HG02973 (cell line): ENCODE measurements around the gene PPP4R4.
"Not testable (repeated sequence)": the region's sequence is repeated elsewhere in the genome, so short reads cannot be mapped to it uniquely, and the experiment has no call there.

Experiments
- ATAC-seq: cut with Tn5 transposase; IDR thresholded peaks from one replicate; pipeline ENCODE4 v1.9.1; 2021; ENCODE audit warnings: moderate library complexity; ENCODE audit not compliant: unreplicated experiment

PPP4R4 gene

DNA sequence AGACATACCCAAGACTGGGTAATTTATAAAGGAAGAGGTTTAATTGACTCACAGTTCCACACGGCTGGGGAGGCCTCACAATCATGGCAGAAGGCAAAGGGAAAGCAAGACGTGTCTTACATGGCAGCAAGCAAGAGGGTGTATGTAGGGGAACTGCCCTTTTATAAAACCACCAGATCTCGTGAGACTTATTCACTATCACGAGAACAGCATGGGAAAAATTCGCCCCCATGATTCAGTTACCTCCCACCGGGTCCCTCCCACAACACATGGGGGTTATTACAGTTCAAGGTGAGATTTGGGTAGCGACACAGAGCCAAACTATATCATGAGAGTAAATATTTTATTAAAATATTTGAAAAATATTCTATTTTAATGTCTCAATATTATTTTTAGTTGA is 94.5 kb downstream of the PPP4R4 start:
- not testable (repeated sequence) for ATAC-seq

DNA sequence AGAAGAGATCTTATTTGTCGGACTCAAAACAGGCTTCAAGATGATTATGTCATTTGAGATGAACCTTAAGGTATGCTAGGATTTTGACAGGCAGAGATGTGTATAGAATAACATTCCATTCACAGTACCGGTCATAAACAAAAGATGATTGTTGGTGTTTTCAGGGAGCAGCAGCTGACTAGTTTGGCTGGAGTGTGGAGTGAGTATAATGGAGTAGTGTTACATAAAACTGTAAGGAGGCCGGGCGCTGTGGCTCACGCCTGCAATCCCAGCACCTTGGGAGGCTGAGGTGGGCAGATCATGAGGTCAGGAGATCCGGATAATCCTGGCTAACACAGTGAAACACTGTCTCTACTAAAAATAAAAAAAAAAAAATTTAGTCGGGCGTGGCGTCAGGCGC is 95.0 kb downstream of the PPP4R4 start:
- ATAC-seq, result no peak

- not testable (repeated sequence) for ATAC-seq
These were observed 102.9 kb downstream of the PPP4R4 start for GRCh38 chr14:94276898-94277561.

DNA sequence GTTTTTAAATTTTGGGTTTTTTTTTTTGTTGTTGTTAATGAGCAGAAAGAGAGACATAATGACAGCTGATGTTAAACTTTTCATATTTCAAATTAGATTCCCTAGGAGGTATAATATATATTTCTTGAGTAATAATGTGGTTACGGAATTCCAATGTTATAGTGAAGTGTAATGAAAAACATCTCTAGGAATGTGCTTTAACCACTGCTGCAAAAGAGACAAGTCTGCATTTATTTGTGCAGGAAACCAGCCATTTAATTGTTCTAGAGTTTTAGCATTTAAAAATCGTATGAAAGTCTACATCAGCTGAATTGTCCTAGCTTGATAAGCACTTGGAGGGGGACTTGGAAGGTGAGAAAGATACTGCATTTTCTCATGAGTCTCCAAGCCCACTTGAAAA is 104.6 kb downstream of the PPP4R4 start:
- ATAC-seq, result no peak

DNA sequence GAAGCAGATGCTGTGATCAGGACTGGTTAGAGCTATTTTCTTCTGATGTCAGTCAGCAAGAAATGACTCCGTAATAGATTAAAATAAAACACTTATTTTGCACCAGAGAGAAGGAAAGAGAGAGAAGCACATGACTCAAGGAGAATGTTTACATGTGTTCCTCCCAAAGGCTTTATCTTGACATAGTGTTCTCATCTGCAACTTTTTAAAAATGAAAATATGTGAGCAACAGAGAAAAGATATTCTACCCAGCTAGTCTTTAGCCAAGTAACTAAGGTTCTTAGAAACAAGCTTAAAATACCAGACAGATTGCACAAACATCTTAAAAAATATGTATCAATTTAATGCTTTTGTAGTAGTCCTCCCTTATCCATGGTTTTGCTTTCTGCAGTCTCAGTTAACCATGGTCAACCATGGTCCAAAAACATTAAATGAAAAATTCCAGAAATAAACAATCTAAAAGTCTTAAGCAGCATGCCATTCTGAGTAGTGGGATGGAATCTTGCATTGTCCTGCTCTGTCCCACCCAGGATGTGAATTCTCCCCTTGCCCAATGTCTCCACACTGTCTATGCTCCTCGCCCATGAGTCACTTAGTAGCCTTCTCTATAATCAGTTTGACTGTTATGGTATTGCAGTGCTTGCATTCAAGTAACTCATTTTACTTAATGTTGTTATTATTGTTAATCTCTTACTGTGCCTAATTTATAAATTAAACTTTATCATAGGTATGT is 109.0 kb downstream of the PPP4R4 start:
- no peak for ATAC-seq

GRCh38 chr14:94284221-94284620 is 110.1 kb downstream of the PPP4R4 start:
- no peak for ATAC-seq

DNA sequence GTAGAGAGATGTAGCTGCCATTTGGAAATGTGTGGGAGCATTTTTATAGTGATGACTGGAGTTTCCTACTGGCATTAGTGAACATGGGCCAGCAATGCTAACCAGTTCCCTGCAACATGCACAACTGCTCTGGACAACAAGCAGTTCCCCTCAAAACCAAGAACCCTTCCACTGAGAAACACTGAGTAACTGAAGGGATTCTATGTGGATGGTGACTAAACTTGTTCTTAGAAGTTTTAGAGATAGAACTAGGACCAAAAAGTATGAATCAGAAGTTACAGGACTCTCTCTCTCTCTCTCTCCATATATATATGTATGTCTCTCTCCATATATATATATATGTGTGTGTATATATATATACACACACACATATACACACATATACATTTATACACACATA is 111.0 kb downstream of the PPP4R4 start:
- ATAC-seq, result no peak

DNA sequence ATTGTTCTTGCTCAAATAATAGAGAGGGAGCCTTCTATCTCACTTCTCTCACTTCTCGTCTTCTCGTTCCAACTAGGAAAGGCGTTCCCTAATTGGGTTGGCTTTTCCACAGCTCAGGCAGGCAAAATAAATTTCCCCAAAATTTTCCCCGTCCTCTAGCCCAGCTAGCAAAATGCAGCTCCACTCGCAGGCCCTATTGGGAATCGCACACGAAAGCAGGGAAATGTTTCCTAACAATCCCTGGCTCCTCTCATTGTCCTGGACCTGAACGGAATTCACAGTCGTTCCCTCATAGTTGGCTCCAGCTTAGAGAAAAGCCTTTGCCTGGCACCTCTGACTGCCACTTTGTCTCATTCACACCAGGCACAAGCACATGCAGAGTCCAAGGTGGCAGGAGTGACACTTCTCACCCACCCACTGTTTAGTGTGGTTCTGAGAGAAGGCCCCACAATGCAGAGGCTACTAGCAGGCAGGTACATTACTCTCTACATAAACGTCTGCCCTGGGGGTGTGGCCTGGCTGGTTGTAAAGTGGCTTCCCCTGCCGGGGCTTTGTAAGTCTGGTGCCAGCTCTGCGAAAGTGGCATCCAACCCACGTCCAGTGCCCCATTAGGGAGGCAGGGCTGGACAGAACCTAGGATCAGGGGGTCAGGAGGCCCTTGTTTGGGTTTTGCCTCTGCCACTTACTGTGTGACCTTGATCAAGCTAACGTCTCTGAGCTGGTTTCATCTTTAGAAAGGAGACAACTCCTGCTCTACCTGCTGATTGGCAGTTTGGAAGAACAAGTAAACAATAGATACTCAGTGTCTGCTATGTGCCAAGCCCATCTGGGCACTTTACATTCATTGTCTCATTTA is 114.7 kb downstream of the PPP4R4 start:
- no peak for ATAC-seq

- ATAC-seq, result no peak
These were observed 116.1 kb downstream of the PPP4R4 start for GRCh38 chr14:94290197-94290596.

- no peak for ATAC-seq
These were observed 117.2 kb downstream of the PPP4R4 start for GRCh38 chr14:94291159-94291905.

GRCh38 chr14:94291906-94292525 is 117.9 kb downstream of the PPP4R4 start:
- ATAC-seq, result no peak

DNA sequence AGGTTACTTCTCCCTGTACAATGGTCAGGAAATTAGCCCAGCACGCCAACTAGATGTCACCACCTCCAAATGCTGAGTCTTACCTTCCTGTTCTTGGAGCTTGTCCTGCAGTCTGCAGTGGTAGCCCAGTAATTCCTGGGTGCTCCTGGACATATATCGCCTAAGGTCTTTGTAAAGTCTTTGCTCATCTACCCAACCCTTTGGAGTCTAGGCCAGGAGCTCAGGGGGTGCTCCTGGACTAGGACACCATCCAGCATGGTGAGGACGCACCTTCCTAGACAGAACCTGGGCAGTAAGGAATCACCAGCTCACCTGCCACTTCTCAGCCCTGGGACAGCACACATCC is 118.4 kb downstream of the PPP4R4 start:
- no peak for ATAC-seq

- ATAC-seq, result no peak
These were observed 118.9 kb downstream of the PPP4R4 start, which contains the start of gene SERPINA10 for GRCh38 chr14:94292872-94293577. TSS of gene SERPINA10 (minus strand) at chr14:94293268. CDS start at chr14:94290593, 2,675 bp downstream.

DNA sequence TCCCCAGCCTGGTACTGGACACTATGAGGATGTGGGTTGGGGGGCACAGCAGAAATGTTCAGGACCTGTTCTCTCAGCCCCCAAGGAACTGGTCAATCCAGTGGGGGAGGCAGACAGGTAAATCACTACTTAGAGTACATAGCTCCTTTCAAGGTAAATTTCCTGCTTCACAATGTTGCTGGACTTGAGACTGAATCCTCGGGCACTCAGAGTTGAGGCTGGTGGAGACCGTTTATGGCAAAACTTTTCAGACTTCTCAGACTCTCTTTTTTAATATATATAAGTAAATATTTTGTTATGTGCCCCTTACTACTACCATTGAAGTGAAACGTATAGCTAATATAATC is 119.4 kb downstream of the PPP4R4 start:
- no peak for ATAC-seq

GRCh38 chr14:94295360-94296180 is 121.4 kb downstream of the PPP4R4 start:
- ATAC-seq, result no peak

DNA sequence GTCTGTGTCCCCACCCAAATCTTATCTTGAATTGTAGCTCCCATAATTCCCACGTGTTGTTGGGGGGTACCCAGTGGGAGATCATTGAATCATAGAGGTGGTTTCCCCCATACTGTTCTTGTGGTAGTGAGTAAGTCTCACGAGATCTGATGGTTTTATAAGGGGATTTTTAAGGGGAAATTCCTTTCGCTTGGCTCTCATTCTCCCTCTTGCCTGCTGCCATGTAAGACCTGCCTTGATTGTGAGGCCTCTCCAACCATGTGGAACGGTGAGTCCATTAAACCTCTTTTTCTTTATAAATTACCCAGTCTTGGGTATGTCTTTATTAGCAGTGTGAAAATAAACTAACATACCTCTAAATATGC is 122.0 kb downstream of the PPP4R4 start:
- ATAC-seq, result not testable (repeated sequence)

- no peak for ATAC-seq
These were observed 124.0 kb downstream of the PPP4R4 start for GRCh38 chr14:94298130-94298529.

- ATAC-seq, result no peak
These were observed 129.0 kb downstream of the PPP4R4 start for GRCh38 chr14:94303111-94303510.

DNA sequence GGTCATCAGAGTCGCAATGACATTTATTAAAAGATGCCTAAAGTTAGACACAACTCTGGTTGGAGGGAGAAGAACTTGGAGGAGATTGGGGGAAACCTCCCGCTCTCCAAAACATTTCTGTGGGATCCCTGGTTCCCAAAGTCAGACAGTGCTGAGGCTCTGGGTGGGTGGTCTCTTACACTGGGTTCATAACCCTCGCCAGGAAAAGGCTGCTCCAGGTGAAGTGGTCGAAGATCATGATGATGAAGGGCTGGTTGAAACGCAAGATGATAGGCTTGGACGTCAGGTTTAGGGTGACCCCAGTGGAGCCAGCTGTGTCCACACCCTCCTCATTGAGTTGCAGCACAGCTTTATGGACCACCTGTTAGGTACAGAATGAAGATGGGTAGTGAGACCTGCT is 130.1 kb downstream of the PPP4R4 start:
- no peak for ATAC-seq
